ENCODE data around the gene DDX24. TPM values are rescaled to one million over a fixed set of nuclear protein-coding genes. Genes with fewer than 3 reads are reported as not detected.

Gene DDX24
- total RNA-seq (2022; extraction: Qiagen RNA extraction; ENCODE audit: low read depth): 175 to 191 TPM (median 183 TPM) in 5 replicates

GRCh38 chr14:94080621-94081385, at the start of gene DDX24, which contains the start of gene IFI27L1:
DDX24 (minus strand) TSS chr14:94081202; CDS start chr14:94079742, 1,460 bp downstream.
IFI27L1 (plus strand) TSS chr14:94081310; CDS start chr14:94096938, 15,628 bp downstream.

GRCh38 chr14:94129111-94129757, 48.2 kb upstream of the DDX24 start, which contains the start of gene IFI27L2:
IFI27L2 (minus strand) TSS chr14:94129604; CDS start chr14:94129564, 40 bp downstream.

GRCh38 chr14:94110552-94111181, 29.7 kb upstream of the DDX24 start, which contains the start of gene IFI27:
IFI27 (plus strand) TSS chr14:94110736.

GRCh38 chr14:94026173-94026888, 54.7 kb downstream of the DDX24 start, which contains the start of gene OTUB2:
OTUB2 (plus strand) TSS chr14:94026340; CDS start chr14:94026538, 198 bp downstream.

Other genes starting within 250 kb of the DDX24 start
- gene FAM181A, start 153.9 kb downstream of the DDX24 start, total RNA-seq (2022; extraction: Qiagen RNA extraction; ENCODE audit: low read depth): not detected in 5 replicates
- gene ASB2, start 104.6 kb downstream of the DDX24 start, total RNA-seq (2022; extraction: Qiagen RNA extraction; ENCODE audit: low read depth): 1.5 to 3.5 TPM (median 1.9 TPM) in 5 replicates
- gene CCDC197, start 83.9 kb downstream of the DDX24 start, total RNA-seq (2022; extraction: Qiagen RNA extraction; ENCODE audit: low read depth): not detected in 5 replicates
- gene OTUB2, start 54.9 kb downstream of the DDX24 start, total RNA-seq (2022; extraction: Qiagen RNA extraction; ENCODE audit: low read depth): 4.3 to 6.5 TPM (median 4.7 TPM) in 5 replicates
- gene IFI27L1, start 108 bp upstream of the DDX24 start, total RNA-seq (2022; extraction: Qiagen RNA extraction; ENCODE audit: low read depth): 14.6 to 20.2 TPM (median 19.0 TPM) in 5 replicates
- 0.62 to 2.3 TPM (median 0.95 TPM) in 5 replicates for gene IFI27, start 29.5 kb upstream of the DDX24 start, total RNA-seq (2022; extraction: Qiagen RNA extraction; ENCODE audit: low read depth)
- gene IFI27L2, start 48.4 kb upstream of the DDX24 start, total RNA-seq (2022; extraction: Qiagen RNA extraction; ENCODE audit: low read depth): 51.3 to 66.7 TPM (median 55.5 TPM) in 5 replicates
- 0.22 to 0.59 TPM (median 0.24 TPM) in 5 replicates for gene PPP4R4, start 93.1 kb upstream of the DDX24 start, total RNA-seq (2022; extraction: Qiagen RNA extraction; ENCODE audit: low read depth)
- gene SERPINA10, start 212.1 kb upstream of the DDX24 start, total RNA-seq (2022; extraction: Qiagen RNA extraction; ENCODE audit: low read depth): 0.08 TPM in 1 of 5 replicates, not detected in the others
- gene SERPINA6, start 242.1 kb upstream of the DDX24 start, total RNA-seq (2022; extraction: Qiagen RNA extraction; ENCODE audit: low read depth): 0.59 to 1.1 TPM (median 0.94 TPM) in 5 replicates